Endothelial cell of umbilical vein (primary cell): ENCODE results near the gene HDLBP. TPM values are rescaled to one million over a fixed set of nuclear protein-coding genes. Genes with fewer than 3 reads are reported as not detected.

Source experiments
- BruUV-seq: library from RNA; stranded (reverse); fragments of 400-500 nt; replicated peaks from 2 replicates; lab custom pipeline; 2021; lab: Mats Ljungman, UMichigan
- CTCF ChIA-PET: fragments of 300-600, 350-600 bp; sonication (Branson Sonifier 250); formaldehyde crosslinking; loops from one replicate; lab custom pipeline; 2021; ENCODE audit warnings: antibody characterized with exemption, inconsistent platforms; lab: Charles Lee
- POLR2A ChIA-PET: fragments of 300-600, 350-600 bp; sonication (Branson Sonifier 250); formaldehyde crosslinking; loops from one replicate; lab custom pipeline; 2021; ENCODE audit warnings: antibody characterized with exemption, inconsistent platforms; lab: Charles Lee
- DNase-seq: peaks from one replicate; pipeline ENCODE4 v3.0.0-alpha.2; 2011; ENCODE audit warnings: low read depth, low spot score
- FAIRE-seq: peaks from 2 replicates; lab custom pipeline; 2011; peaks lifted over from hg19 to GRCh38; lab: Jason Lieb, UNC
- H2AFZ ChIP-seq: 2 replicates; pipeline ENCODE4 v1.6.0; 2012; ENCODE audit warnings: low read depth, low read length, control low read depth, inconsistent platforms
- H3K27ac ChIP-seq: 2 replicates; pipeline ENCODE4 v1.5.1; 2011; ENCODE audit warnings: low read depth, mild to moderate bottlenecking, control low read depth, low read length, moderate library complexity; ENCODE audit not compliant: insufficient read depth
- H3K27me3 ChIP-seq, 2 experiments: 2 replicates each; pipeline versions ENCODE4 v1.6.0 to v1.6.1; 2011; ENCODE audit warnings: low read length in 2 of 2, mixed read lengths in 1 of 2; ENCODE audit not compliant: control insufficient read depth in 2 of 2, insufficient read depth in 2 of 2
- H3K36me3 ChIP-seq, 2 experiments: 2 replicates in 1 of 2; 3 replicates in 1 of 2; pipeline ENCODE4 v1.5.1; 2011; ENCODE audit warnings: low read length in 2 of 2, mild to moderate bottlenecking in 1 of 2, moderate library complexity in 1 of 2; ENCODE audit not compliant: control insufficient read depth in 2 of 2, insufficient read depth in 2 of 2; ENCODE audit errors: extremely low read depth in 1 of 2
- H3K4me1 ChIP-seq: 3 replicates; pipeline ENCODE4 v1.5.1; 2011; ENCODE audit warnings: mild to moderate bottlenecking, low read length; ENCODE audit not compliant: control insufficient read depth, insufficient read depth; ENCODE audit errors: extremely low read depth
- H3K4me2 ChIP-seq: 2 replicates; pipeline ENCODE4 v1.6.1; 2011; ENCODE audit warnings: low read length, control low read depth, mixed read lengths; ENCODE audit not compliant: insufficient read depth
- H3K4me3 ChIP-seq, 3 experiments: fragments of 200-600 bp in 1 of 3; sonication (generic), shearing (Covaris generic) in 1 of 3; replicated peaks in 1 of 3; 2 replicates each; pipeline ENCODE4 v1.5.1; 2011 to 2016; ENCODE audit warnings: control low read depth in 3 of 3, low read length in 3 of 3, mild to moderate bottlenecking in 2 of 3, inconsistent platforms in 1 of 3, low read depth in 1 of 3, moderate library complexity in 1 of 3; ENCODE audit not compliant: insufficient read depth in 1 of 3
- H3K79me2 ChIP-seq: 2 replicates; pipeline ENCODE4 v1.6.0; 2012; ENCODE audit warnings: low read length, inconsistent platforms; ENCODE audit not compliant: control insufficient read depth, insufficient read depth
- H3K9ac ChIP-seq: replicated peaks from 2 replicates; pipeline ENCODE3; 2011; ENCODE audit warnings: low read length, control low read depth; ENCODE audit not compliant: insufficient read depth; ENCODE audit errors: extremely low read depth
- H3K9me1 ChIP-seq: replicated peaks from 3 replicates; pipeline ENCODE4 v1.6.0; 2011; ENCODE audit warnings: mild to moderate bottlenecking, low read length; ENCODE audit not compliant: control insufficient read depth, insufficient read depth; ENCODE audit errors: extremely low read depth
- H3K9me3 ChIP-seq: replicated peaks from 2 replicates; pipeline ENCODE4 v1.5.1; 2012; ENCODE audit warnings: low read length, inconsistent platforms; ENCODE audit not compliant: control insufficient read depth, insufficient read depth
- H4K20me1 ChIP-seq: replicated peaks from 2 replicates; pipeline ENCODE3; 2011; ENCODE audit warnings: mild to moderate bottlenecking, low read length; ENCODE audit not compliant: control insufficient read depth, insufficient read depth; ENCODE audit errors: extremely low read depth
- CTCF ChIP-seq, 2 donors: IDR thresholded peaks; 1 replicate in 1 of 2; 2 replicates in 1 of 2; pipeline ENCODE4 v1.5.1; 2011; ENCODE audit warnings: low read length in 2 of 2, mild to moderate bottlenecking in 2 of 2, moderate library complexity in 2 of 2, control low read depth in 1 of 2, inconsistent platforms in 1 of 2, low read depth in 1 of 2; ENCODE audit not compliant: insufficient read depth in 1 of 2; ENCODE audit errors: extremely low read depth in 1 of 2
- EZH2 ChIP-seq: IDR thresholded peaks from 2 replicates; pipeline ENCODE4 v1.6.1; 2012; ENCODE audit warnings: borderline replicate concordance, low read depth, mild to moderate bottlenecking, moderate library complexity, low read length, inconsistent platforms; ENCODE audit not compliant: severe bottlenecking
- FOS ChIP-seq: IDR thresholded peaks from 2 replicates; pipeline ENCODE4 v1.6.1; 2011; ENCODE audit warnings: mild to moderate bottlenecking, low read length, moderate library complexity, borderline replicate concordance; ENCODE audit not compliant: insufficient read depth
- GATA2 ChIP-seq: IDR thresholded peaks from 2 replicates; pipeline ENCODE4 v1.7.0; 2011; ENCODE audit warnings: low read depth, mild to moderate bottlenecking, moderate library complexity, mixed read lengths, low read length; ENCODE audit not compliant: insufficient read length, insufficient read depth
- JUN ChIP-seq: IDR thresholded peaks from 2 replicates; pipeline ENCODE4 v1.6.1; 2011; ENCODE audit warnings: borderline replicate concordance, low read depth; ENCODE audit not compliant: insufficient read length, insufficient read depth
- MAX ChIP-seq: IDR thresholded peaks from 2 replicates; pipeline ENCODE4 v1.6.1; 2011; ENCODE audit not compliant: insufficient read depth, insufficient read length
- MYC ChIP-seq: IDR thresholded peaks from one replicate; pipeline ENCODE4 v1.6.1; 2011; ENCODE audit warnings: mild to moderate bottlenecking, low read depth, low read length
- POLR2A ChIP-seq: IDR thresholded peaks from 2 replicates; pipeline ENCODE4 v1.6.1; 2012; ENCODE audit warnings: low read depth, mild to moderate bottlenecking, control low read depth, low read length
- POLR2AphosphoS5 ChIP-seq: IDR thresholded peaks from 2 replicates; pipeline ENCODE4 v1.6.1; 2012; ENCODE audit warnings: low read depth, mild to moderate bottlenecking, control low read depth, low read length, moderate library complexity; ENCODE audit not compliant: insufficient read depth
- dilution Hi-C: fragments of 300-500 bp; cut with MboI; formaldehyde crosslinking; loops from one replicate; pipeline ENCODE4 v1.15.0; 2019; ENCODE audit warnings: low sequenced_read_pairs; ENCODE audit not compliant: extremely low pct_ligation_motif_present
- intact Hi-C: fragments of 100-400 bp; cut with micrococcal nuclease; formaldehyde crosslinking; loops from one replicate; pipeline ENCODE4 v1.10.0; 2022
- polyA plus RNA-seq, 4 experiments: library from polyadenylated mRNA; depleted of rRNA in 3 of 4; stranded (reverse) in 3 of 4; unstranded in 1 of 4; fragments of >200 nt; gene quantifications; 2 replicates each; pipeline versions ENCODE4 v1.2.1 to v1.2.3, GENCODE V29; 2011 to 2012; ENCODE audit warnings: missing spikeins in 1 of 4
- total RNA-seq: library from RNA; stranded (reverse); gene quantifications from 2 replicates; pipeline ENCODE4 v1.2.3, GENCODE V29; 2021

The HDLBP gene
- total and polyA plus RNA-seq, 2 donors (not counting 3 experiments of a cell fraction or from before 2014, with no cell fraction given): 379 to 569 TPM

- Histone ChIP-seq H3K4me1 (no peaks in the 10 kb centered on the region), H4K20me1 (no peaks in the 10 kb centered on the region), H3K4me3 (no peak overlapping the region), H3K27ac (no peak overlapping the region), H3K4me2 (no peak overlapping the region), H2AFZ (no peak overlapping the region), H3K36me3 (peaks cover 33 to 44% of the 10 kb centered on the region in 2 experiments), H3K9me3 (no peaks in the 10 kb centered on the region), H3K79me2 (no peaks in the 10 kb centered on the region), H3K9me1 (no peaks in the 10 kb centered on the region), H3K9ac (no peak overlapping the region), H3K27me3 (no peaks in the 10 kb centered on the region)
- BruUV-seq: no TSS peak
- intact Hi-C loops: no loop called here
- POLR2A ChIA-PET: no interaction called here
- dilution Hi-C loops: no loop called here
- CTCF ChIA-PET: no interaction called here
- FAIRE-seq (no peak), DNase-seq (no peak)
- TF ChIP-seq CTCF (IDR thresholded peaks at IDR 0.05; ENCODE audit: extremely low read depth in 1 of 2, insufficient read depth in 1 of 2, low read depth in 1 of 2, low read length in 2 of 2) (no peak), POLR2AphosphoS5 (no peak), GATA2 (no peak), JUN (no peak), EZH2 (no peak), MAX (no peak), POLR2A (no peak), MYC (no peak), FOS (no peak)
Measured at GRCh38 chr2:241350878-241351639, 35.6 kb upstream of the HDLBP start.
